Fibroblast of upper back skin (primary cell): ENCODE data around the gene NPHP3.
"Not testable (repeated sequence)": the region's sequence is repeated elsewhere in the genome, so short reads cannot be mapped to it uniquely, and the experiment has no call there.

Source experiments
- DNase-seq: peaks from one replicate; pipeline ENCODE4 v3.0.0-alpha.2; 2013

The NPHP3 gene, protein sequence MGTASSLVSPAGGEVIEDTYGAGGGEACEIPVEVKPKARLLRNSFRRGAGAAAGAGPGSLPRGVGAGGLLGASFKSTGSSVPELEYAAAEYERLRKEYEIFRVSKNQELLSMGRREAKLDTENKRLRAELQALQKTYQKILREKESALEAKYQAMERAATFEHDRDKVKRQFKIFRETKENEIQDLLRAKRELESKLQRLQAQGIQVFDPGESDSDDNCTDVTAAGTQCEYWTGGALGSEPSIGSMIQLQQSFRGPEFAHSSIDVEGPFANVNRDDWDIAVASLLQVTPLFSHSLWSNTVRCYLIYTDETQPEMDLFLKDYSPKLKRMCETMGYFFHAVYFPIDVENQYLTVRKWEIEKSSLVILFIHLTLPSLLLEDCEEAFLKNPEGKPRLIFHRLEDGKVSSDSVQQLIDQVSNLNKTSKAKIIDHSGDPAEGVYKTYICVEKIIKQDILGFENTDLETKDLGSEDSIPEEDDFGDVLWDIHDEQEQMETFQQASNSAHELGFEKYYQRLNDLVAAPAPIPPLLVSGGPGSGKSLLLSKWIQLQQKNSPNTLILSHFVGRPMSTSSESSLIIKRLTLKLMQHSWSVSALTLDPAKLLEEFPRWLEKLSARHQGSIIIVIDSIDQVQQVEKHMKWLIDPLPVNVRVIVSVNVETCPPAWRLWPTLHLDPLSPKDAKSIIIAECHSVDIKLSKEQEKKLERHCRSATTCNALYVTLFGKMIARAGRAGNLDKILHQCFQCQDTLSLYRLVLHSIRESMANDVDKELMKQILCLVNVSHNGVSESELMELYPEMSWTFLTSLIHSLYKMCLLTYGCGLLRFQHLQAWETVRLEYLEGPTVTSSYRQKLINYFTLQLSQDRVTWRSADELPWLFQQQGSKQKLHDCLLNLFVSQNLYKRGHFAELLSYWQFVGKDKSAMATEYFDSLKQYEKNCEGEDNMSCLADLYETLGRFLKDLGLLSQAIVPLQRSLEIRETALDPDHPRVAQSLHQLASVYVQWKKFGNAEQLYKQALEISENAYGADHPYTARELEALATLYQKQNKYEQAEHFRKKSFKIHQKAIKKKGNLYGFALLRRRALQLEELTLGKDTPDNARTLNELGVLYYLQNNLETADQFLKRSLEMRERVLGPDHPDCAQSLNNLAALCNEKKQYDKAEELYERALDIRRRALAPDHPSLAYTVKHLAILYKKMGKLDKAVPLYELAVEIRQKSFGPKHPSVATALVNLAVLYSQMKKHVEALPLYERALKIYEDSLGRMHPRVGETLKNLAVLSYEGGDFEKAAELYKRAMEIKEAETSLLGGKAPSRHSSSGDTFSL (N-terminal part only)

DNA sequence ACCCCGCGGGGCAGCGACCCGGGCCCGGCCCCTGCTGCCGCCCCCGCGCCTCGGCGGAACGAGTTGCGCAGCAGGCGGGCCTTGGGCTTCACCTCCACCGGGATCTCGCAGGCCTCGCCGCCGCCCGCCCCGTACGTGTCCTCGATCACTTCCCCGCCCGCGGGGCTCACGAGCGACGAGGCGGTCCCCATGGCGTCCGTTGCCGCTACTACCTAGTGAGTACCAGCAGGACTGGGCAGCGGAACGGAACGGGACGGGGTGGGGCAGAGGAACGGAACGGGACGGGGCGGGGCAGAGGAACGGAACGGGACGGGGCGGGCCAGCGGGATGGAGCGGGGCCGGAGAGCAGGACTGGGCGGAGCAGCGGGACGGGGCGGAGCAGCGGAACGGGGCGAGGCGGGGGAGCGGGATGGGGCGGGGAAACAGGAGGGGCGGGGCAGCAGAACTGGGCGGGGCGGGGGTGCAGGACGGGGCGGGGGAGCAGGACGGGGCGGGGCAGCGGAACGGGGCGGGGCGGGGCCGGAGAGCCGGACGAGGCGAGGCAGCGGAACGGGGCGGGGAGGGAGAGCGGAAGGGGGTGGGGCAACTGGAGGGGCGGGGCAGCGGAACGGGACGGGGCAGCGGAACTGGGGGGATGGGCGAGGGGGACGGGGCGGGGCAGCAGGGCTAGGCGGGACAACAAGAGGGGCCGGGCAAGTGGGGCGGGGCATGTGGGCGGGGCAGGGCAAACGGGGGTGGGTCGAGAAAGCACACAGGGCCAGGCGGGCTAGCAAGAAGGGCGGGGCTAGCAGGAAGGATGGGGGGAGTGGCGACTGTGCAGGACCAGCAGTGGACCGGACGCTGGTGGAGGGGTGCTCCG is at the start of gene NPHP3:
Gene NPHP3, minus strand, starts transcription at position 245 of the 859 bp plus-strand sequence. Its CDS starts 54 bp downstream, at position 191.
- DNase-seq = peak; percentile 96

DNA sequence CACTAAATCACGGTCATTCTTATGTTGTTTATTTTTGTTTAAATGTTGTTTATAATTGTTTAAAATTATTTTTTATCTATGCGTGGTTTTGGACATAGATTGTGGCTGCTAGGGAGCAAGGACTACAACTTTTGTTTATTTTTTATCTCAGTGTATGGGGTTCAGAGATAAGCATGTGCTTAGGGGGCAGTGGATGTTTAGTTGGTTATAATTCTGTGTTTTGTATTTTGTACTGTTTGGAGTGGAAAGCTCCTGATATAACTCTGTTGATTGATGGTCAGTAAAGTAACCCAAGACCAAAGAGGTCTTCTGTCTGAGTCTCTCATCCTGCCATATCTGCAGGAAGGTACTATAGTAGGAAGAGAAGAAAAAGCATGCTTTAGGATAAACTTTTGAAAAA is 36.5 kb upstream of the NPHP3 start:
- DNase-seq = no peak

DNA sequence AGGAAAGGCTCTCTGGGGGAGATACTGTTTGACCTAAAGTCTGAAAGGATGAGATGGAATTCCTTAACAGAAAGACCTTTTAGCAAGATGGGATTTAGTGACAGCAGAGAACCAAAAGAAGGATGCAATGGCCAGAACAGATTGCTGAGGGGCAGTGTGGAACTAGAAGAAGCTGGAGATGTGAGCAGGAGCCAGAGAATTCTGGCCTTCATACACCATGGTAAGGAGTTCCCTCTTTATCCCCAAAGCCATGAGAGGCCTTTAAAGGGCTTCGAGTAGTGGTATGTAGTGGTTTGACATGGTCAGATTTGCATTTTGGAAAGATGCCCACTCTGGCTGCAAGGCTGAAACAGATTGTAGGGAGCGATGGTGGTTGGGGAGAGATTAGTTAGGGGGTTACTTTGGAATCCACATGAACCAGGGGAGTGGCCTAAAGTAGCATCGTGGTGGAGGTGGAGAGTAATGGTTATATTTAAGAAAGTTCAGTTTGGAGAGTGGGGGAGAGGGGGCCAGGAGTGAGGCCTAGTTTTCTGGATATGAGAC is 34.0 kb upstream of the NPHP3 start:
- peak; percentile 5 for DNase-seq

DNA sequence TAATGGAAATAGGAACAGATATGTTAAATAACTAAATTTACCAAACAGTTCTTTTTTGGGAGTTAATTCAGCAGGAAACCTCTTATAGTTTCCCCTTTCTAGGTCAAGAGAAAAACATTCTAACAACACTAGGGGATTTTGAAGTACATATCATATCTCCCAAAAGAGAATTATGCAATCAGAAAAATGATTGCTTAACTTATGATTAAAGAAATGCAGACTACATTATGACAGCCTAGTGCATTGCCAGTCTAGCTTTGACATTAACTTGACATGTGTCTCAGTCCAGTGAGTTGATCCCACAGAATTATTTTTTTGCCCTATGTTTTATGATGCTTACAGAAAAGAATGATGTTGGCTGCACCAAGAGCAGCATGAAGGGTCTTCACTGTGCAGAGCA is 31.7 kb upstream of the NPHP3 start:
- DNase-seq = no peak

DNA sequence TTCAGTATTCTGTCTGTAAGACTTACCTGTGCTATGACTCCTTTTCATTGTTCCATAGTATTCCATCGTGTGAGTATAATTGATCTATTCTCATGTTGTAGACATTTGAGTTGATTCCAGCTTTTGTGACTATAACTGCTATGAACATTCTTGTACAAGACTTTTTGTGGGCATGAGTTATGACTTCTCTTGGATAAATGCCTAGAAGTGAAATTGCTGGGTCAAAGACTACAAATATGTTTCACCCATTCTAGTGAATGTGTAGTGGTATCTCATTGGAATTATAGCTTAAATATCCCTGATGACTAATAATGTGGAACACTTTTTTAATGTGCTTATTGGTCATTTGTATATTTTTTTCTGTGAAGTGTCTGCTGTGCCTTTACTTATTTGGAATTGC is 27.6 kb upstream of the NPHP3 start:
- peak; percentile 41 for DNase-seq

DNA sequence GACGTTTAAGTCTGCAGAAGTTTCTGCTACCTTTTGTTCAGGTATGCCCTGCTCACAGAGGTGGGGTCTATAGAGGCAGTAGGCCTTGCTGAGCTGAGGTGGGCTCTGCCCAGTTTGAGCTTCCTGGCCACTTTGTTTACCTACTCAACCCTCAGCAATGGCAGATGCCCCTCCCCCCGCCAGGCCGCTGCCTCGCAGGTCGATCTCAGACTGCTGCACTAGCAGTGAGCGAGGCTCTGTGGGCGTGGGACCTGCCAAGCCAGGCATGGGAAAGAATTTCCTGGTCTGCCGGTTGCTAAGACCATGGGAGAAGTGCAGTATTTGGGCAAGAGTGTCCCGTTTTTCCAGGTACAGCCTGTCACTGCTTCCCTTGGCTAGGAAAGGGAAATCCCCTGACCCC is 24.5 kb upstream of the NPHP3 start:
- not testable (repeated sequence) for DNase-seq

DNA sequence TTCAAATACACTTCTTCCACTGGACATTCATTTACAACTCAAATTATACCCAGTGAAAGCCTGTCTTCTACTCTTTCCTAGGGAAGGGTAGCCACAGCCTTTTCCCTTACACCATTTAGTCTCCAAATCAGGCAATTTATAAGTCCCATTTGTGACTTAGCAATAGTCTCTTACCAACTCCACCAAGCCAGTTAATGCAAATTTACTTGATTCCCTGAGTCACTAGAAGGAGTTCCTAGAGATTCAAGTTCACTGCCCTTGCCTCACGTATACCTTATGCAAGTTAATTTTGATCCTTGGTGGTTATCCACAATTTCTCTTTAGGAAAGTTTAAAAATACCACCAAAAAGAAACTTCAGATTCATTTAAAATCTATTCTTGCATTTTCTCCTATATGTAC is 16.1 kb upstream of the NPHP3 start:
- no peak for DNase-seq

DNA sequence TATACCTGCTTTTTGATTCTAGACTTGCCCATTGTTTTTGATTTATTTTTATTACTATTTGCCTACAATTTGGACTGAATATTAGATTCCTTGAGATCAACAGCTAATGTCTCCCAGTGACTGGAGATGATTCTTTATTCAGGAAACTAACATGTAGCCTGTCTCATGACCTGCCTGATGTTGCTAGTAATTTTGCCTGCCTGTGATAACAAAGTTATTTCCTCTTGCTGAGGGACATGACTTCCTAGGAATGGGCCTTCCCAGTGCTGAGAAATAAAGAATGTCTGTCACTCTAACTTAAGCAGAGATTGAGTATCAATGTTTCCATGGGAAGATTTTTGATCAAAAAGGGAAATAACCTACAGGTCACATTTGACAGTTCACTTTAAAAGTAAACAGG is 13.4 kb upstream of the NPHP3 start:
- DNase-seq = no peak

DNA sequence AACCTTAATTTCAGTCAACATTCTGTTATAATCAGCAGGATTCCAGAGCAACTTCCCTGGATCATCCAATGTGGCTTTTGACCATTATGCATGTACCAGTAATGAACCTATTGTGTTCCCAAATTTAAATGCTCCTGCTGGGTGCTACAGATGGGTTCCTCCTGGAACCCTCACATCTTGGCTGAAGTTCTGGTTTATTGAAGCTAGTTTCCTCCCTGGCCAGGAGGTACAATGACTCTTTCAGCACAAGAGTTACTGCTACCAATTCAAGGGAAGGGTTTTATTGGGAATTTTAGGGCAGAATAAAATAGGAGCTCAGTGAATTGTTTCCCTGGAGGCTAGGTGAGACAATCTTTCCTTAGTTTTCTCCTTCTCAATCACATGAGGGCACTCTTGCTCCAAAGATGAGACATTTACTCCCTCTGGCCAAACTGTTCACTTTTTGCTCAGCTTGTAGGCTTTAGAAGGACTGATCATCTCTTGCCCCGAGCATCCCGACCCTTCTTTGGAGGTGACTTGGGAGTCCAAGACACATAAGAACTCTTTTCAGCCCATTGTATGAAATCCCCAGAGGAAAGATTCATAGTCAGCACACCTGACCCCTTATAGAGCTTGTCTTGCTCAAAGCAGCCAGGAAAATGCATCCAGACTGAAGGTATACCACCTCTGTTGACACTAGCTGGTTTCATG is 8.8 kb upstream of the NPHP3 start:
- peak; percentile 68 for DNase-seq

DNA sequence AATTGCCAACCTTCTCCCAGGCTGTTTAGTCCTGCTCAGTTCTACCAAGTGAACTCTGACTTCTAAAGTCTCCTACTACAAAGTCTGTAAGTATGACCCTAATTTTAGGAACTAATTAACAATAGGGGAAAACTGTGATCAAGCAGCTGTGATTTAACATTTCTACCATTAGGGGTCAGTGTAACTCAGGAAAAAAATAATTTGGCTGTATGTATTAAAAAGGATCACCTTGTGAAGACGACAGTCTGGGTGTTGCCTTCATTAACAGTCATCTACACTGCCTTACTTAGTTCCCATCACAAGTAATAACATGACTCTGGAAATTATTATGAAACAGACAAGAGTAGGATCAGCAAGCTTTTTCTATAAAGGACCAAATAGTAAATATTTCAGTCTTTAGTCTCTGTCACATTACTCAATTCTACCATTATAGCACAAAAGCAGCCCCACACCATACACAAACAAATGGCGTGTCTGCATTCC is 4.2 kb upstream of the NPHP3 start:
- DNase-seq = peak; percentile 33

DNA sequence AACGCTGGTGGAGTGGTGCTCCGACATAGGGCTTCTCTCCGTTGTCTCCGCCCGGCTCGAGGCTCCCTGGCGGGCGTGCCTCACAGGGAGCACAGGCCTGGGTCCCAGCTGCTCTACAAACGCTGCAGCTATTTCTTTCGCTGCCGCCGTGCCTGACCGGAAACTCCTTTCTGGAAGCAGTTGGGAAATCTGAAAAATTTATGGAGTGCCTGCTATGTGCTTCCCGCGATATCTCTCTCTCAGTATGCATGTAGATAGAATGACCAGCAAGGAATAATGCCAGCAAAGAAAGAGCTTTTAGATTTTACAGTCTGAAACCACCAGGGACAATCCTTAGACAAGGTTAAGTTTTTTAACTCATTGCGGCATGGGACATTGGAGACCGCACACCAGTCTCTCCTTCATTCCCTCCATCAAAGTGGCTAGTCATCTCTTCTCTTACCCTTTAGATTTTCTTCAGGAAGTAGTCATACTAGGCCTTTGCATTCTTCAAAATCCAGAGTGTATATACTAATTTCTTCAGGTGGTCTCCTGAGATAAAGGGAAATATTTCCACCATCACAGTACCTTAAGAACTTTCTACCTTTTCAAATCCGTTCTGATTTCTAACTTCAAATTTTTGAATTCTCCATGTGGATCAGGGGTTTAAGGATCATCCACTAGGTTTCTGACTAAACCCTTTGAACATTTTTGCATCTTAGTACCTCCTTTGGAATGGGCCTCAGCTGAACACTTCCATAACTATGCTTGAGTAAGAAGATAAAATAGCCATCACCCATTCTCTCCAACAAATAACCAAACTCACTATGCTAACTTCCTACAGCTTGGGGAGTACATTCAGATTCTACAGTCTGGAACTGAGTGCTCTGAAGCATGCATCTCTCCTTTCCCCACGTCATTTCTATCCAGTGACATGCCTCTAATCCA is 1.1 kb upstream of the NPHP3 start:
- DNase-seq = no peak

DNA sequence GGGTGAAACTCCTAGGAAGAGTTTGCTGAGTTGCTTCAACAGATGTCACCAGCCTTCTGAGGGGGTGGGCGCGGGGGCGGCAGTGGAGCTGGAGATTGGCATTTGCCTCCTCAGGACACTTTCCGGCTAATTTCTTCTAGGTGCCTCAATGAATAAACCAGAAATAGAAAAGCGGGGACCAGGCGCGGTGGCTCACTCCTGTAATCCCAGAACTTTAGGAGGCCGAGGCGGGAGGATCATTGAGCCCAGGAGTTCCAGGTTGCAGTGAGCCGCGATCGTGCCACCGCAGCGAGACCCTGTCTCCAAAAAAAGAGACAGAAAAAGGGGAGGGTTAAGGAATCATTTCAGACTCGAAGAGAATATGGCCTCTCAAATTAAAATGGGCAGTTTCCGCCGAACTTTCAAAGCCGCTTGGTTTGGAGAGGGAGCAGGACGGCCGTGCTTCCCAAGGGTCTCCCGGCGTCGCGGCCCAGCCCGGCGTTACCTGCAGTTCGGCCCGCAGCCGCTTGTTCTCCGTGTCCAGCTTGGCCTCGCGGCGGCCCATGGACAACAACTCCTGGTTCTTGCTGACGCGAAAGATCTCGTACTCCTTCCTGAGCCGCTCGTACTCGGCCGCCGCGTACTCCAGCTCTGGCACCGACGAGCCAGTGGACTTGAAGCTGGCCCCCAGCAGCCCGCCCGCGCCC is 587 bp downstream of the NPHP3 start:
- peak; percentile 60 for DNase-seq

DNA sequence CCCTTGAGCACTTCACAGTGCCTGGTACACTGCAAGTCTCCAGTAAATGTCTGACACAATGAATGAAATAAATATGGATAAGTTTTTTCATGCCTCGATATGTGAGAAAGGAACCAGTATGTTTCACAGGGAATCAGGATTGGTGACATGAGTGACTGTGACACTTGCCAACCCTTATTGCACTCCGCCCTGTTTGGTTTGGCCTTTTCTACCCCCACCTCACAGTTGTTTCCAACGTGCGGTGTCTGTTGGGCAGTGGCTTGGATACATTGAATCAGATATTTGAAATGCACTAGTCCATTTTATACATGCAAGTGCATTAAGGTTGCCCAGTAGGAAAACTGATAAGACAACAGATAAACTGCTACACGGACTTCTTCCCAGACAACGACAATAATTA is 2.0 kb downstream of the NPHP3 start:
- DNase-seq = no peak

DNA sequence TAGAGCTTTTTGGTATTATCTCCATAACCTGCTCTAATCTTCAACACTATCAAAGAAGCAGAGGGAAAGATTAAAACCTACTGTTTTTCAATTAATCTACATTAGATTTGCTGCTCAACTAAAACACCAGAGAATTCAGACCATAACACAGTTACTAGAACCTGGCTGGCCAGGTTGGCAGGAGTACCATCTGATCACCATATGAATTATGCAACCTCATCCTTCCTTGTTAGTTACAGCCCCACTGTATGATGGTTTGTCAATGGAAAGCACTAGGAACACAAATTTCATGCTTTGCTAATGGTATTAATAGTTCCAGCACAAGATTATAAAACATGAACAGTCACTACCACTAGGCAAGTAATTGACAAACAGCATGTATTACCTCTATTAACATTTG is 5.8 kb downstream of the NPHP3 start:
- no peak for DNase-seq

DNA sequence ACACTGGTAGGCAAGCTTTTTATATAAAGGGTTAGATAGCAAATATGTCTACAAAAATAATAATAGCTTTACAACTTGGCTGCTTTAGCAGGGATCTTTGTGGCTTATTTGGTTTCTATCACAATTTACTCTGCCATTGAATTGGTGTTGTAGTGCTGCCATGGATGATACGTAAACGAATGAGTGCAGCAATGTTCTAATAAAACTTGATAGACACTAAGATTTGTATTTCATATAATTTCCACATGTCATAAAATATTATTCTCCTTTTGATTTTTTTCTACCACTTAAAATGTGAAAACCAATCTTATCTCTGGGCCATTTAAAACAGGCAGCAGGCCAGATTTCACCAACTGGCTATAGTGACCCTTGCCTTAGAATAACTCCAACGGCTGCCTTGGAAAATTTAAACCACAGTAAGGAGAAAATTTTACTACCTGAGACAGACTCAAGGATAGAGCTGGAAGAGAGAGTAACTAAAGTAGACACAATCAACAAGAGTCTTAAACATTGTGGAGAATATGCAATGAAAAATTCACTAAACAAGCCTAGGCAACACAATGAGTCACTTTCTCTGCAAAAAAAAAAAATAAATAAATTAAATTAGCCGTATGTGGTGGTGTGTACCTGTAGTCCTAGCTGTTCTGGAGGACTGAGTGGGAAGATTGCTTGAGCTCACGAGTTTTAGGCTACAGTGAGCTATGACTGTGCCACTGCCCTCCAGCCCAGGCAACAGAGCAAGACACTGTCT is 8.1 kb downstream of the NPHP3 start:
- no peak for DNase-seq

DNA sequence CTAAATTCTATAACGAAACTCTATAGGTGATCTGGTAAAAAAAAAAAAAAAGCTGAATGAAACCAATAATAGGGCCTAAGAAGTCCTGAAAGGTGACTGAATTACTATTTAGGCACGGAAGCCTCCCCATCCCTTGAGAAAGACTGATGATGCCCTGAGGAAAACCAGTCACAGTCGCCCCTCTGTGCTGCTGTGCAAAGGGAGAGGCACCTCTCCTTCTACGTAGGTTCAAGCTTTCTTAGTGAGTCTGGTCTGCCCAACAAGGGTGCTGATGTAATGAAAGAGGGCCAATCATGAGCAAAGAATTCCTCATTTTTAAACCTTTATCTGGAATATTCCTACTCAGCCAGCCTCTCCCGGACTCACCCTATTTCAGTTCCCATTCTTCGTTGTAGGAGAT is 11.9 kb downstream of the NPHP3 start:
- DNase-seq = no peak

DNA sequence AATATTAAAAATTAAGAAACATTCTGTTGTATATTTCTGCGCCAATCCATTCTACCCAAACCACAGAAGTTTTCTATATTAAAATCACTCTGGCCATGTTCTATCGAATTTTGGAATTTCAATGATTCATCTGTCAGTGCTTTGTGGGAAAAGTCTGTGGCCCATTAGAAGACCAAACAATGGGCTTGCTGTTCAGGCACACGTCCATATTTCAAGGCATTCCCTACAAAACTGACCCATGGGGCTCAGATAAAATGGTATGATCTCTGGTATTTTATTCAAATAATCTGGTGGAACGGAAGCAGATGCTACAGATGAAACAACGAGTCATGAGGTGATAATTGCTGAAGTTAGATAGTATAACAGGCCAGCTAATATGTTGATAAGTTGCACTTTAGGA is 12.4 kb downstream of the NPHP3 start:
- DNase-seq = peak; percentile 38

DNA sequence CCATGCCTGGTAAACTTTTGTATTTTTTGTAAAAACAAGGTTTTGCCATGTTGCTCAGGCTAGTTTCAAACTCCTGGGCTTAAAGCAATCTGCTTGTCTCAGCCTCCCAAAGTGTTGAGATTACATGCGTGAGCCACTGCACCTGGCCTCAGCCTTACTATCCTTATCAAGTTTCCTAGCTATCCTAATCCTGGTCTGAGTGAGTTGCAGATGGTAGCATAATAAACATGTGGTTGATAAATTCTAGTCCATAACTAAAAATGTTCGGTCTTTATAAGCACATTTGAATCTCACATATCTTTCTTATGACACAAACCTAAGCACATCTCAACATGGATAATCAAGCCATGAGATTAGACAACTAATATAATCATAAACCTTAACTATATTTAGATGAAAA is 18.5 kb downstream of the NPHP3 start:
- no peak for DNase-seq
